OCI-LY1 (cell line): ENCODE data around the gene KRTAP19-3.

Experiments used
- H2AFZ ChIP-seq: fragments of 200-600 bp; sonication (generic), shearing (Covaris generic); 2 replicates; pipeline ENCODE4 v1.6.0; 2014; ENCODE audit warnings: antibody characterized with exemption, mild to moderate bottlenecking, low read length
- H3F3A ChIP-seq: fragments of 200-600 bp; sonication (generic), shearing (Covaris generic); 2 replicates; pipeline ENCODE4 v1.6.0; 2014; ENCODE audit warnings: mild to moderate bottlenecking, antibody characterized with exemption, low read length, moderate library complexity; ENCODE audit not compliant: insufficient read depth
- H3K27ac ChIP-seq: fragments of 200-600 bp; sonication (generic); 2 replicates; pipeline ENCODE4 v1.5.1; 2014; ENCODE audit warnings: low read length, mixed run types, mild to moderate bottlenecking, low read depth; ENCODE audit not compliant: poor library complexity, severe bottlenecking
- H3K27me3 ChIP-seq: fragments of 200-600 bp; sonication (generic); 2 replicates; pipeline ENCODE4 v1.6.0; 2014; ENCODE audit warnings: antibody characterized with exemption, mild to moderate bottlenecking, low read length, moderate library complexity; ENCODE audit not compliant: insufficient read depth
- H3K36me3 ChIP-seq: fragments of 200-600 bp; sonication (generic); 2 replicates; pipeline ENCODE4 v1.6.1; 2014; ENCODE audit warnings: mild to moderate bottlenecking, antibody characterized with exemption, low read length, moderate library complexity, mixed read lengths; ENCODE audit not compliant: insufficient read depth
- H3K4me1 ChIP-seq: fragments of 200-600 bp; sonication (generic); 2 replicates; pipeline ENCODE4 v1.5.1; 2014; ENCODE audit warnings: mild to moderate bottlenecking, low read length, moderate library complexity; ENCODE audit not compliant: insufficient read depth, severe bottlenecking
- H3K4me2 ChIP-seq: fragments of 200-600 bp; sonication (generic), shearing (Covaris generic); 2 replicates; pipeline ENCODE4 v1.6.1; 2014; ENCODE audit warnings: low read length
- H3K4me3 ChIP-seq: fragments of 200-600 bp; sonication (generic); 2 replicates; pipeline ENCODE4 v1.5.1; 2014; ENCODE audit warnings: low read length, low read depth, mild to moderate bottlenecking, mixed read lengths; ENCODE audit not compliant: poor library complexity, severe bottlenecking
- H3K79me2 ChIP-seq: fragments of 200-600 bp; shearing (Covaris generic); 2 replicates; pipeline ENCODE4 v1.6.1; 2016; ENCODE audit warnings: mixed run types, low read length, mixed read lengths; ENCODE audit not compliant: insufficient read depth
- H3K9ac ChIP-seq: fragments of 200-600 bp; sonication (generic), shearing (Covaris generic); 2 replicates; pipeline ENCODE4 v1.6.1; 2014; ENCODE audit warnings: mild to moderate bottlenecking, low read length, mixed read lengths
- H3K9me2 ChIP-seq: fragments of 200-600 bp; sonication (generic), shearing (Covaris generic); 2 replicates; pipeline ENCODE4 v1.6.1; 2014; ENCODE audit warnings: low read depth, mild to moderate bottlenecking, low read length, mixed read lengths
- H3K9me3 ChIP-seq: fragments of 200-600 bp; shearing (Covaris generic); 2 replicates; pipeline ENCODE4 v1.6.1; 2014; ENCODE audit warnings: low read length, mixed read lengths
- H4K20me1 ChIP-seq: fragments of 200-600 bp; sonication (generic), shearing (Covaris generic); 2 replicates; pipeline ENCODE4 v1.6.0; 2016; ENCODE audit warnings: mild to moderate bottlenecking, low read length; ENCODE audit not compliant: insufficient read depth
- EZH2 ChIP-seq: fragments of 200-600 bp; sonication (generic), shearing (Covaris generic); IDR thresholded peaks from 2 replicates; pipeline ENCODE4 v1.8.0; 2017; ENCODE audit warnings: borderline replicate concordance, mixed run types, mild to moderate bottlenecking, antibody characterized with exemption, low read length, moderate library complexity, mixed read lengths
- TF ChIP-seq, protein P1 (sequence below): fragments of 200-600 bp; sonication (generic), shearing (Covaris generic); IDR thresholded peaks from 2 replicates; pipeline ENCODE4 v1.5.1; 2017; ENCODE audit warnings: mild to moderate bottlenecking, antibody characterized with exemption, low read length, moderate library complexity, mixed read lengths

KRTAP19-3 gene

DNA sequence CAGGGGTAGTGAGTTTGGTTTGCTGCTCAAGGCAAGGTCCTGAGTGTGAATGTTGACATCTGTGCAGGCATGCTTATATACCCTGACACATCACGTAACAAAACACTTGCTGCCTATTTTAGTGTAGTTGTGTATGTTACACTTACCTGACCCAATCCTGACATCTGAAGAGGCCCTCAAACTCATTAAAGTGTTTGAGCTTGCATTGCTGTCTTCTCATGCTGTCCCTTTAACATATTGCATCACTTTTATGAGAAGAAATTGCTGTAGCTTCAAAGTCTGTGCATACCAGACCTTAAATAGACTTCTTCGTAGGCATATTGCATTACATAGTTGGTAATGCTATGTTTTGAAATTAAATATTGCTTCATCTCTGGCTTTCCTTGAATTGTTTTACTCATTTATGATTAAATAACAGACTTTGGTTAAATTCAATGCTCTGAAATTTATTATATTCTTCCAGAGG, at the start of gene KRTAP19-3:
Gene KRTAP19-3 (minus strand): TSS at position 51 of the 466 bp plus-strand sequence. CDS start 56 bp downstream, outside the sequence.
- H3K27me3 ChIP-seq: no peaks in the 10 kb centered on the region
- no peaks in the 10 kb centered on the region for H3K9me2 ChIP-seq
- no peak within 1 kb of the TSS for H3K9ac ChIP-seq
- H3K9me3 ChIP-seq: no peaks in the 10 kb centered on the region
- no peaks in the 10 kb centered on the region for H4K20me1 ChIP-seq
- H3K4me1 ChIP-seq: no peaks in the 10 kb centered on the region
- no peak within 1 kb of the TSS for H3K4me3 ChIP-seq
- H2AFZ ChIP-seq: no peak within 1 kb of the TSS
- no peaks in the 10 kb centered on the region for H3K79me2 ChIP-seq
- no peaks in the 10 kb centered on the region for H3K36me3 ChIP-seq
- H3F3A ChIP-seq: no peaks in the 10 kb centered on the region
- H3K27ac ChIP-seq: no peak within 1 kb of the TSS
- H3K4me2 ChIP-seq: no peak within 1 kb of the TSS
- TF ChIP-seq, protein P1, sequence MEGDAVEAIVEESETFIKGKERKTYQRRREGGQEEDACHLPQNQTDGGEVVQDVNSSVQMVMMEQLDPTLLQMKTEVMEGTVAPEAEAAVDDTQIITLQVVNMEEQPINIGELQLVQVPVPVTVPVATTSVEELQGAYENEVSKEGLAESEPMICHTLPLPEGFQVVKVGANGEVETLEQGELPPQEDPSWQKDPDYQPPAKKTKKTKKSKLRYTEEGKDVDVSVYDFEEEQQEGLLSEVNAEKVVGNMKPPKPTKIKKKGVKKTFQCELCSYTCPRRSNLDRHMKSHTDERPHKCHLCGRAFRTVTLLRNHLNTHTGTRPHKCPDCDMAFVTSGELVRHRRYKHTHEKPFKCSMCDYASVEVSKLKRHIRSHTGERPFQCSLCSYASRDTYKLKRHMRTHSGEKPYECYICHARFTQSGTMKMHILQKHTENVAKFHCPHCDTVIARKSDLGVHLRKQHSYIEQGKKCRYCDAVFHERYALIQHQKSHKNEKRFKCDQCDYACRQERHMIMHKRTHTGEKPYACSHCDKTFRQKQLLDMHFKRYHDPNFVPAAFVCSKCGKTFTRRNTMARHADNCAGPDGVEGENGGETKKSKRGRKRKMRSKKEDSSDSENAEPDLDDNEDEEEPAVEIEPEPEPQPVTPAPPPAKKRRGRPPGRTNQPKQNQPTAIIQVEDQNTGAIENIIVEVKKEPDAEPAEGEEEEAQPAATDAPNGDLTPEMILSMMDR: no peak
- no peak for TF ChIP-seq EZH2

DNA sequence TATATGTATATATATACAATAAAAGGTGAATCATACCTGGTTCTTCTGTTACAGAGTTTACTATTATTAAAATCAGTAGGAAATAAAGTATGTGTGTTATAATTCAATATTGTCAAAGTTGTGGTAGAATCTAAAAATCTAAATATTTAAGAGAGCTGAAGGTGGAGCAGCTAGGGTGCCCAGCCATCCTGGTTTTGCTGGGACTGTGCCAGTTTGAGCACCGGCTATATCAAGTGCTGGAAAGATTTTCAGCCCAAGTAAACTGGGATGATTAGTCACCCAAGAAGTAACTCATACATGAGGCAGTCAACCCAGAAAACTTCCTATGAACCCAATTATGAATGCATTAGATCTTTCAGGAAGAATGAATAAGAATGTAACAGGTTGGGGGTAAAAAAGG, 27.1 kb upstream of the KRTAP19-3 start:
- Histone ChIP-seq H3K27ac (no peak overlapping the region), H3K36me3 (no peaks in the 10 kb centered on the region)
- TF ChIP-seq, protein P1: no peak
- no peak for TF ChIP-seq EZH2

DNA sequence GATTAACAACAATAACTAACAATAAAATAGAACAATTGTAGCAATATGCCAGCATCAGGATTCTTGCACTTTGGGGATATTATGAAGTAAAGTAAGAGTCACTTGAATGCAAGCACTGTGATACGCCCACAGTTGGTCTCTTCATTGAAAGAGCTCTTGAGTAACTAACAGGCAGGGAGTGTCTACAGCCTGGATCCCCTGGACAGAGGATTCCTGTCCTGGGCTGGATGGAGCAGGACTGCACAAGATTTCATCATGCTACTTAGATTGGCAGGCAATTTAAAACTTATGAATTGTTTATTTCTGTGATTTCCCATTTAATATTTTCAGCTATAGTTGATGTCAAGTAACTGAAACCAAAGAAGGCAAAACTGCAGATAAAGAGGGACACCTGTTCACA, 23.9 kb upstream of the KRTAP19-3 start:
- no peak overlapping the region for H3K4me3 ChIP-seq
- no peaks in the 10 kb centered on the region for H3K27me3 ChIP-seq
- no peaks in the 10 kb centered on the region for H3K4me1 ChIP-seq
- no peaks in the 10 kb centered on the region for H3F3A ChIP-seq
- TF ChIP-seq EZH2: no peak
- TF ChIP-seq, protein P1: no peak
- H3K9me2 ChIP-seq: no peaks in the 10 kb centered on the region
- H3K27ac ChIP-seq: no peak overlapping the region
- no peak overlapping the region for H3K9ac ChIP-seq
- no peaks in the 10 kb centered on the region for H3K79me2 ChIP-seq
- H3K4me2 ChIP-seq: no peak overlapping the region
- H3K36me3 ChIP-seq: no peaks in the 10 kb centered on the region
- no peak overlapping the region for H2AFZ ChIP-seq
- no peaks in the 10 kb centered on the region for H4K20me1 ChIP-seq
- no peaks in the 10 kb centered on the region for H3K9me3 ChIP-seq

More for the DNA sequence above, 27.1 kb upstream of the KRTAP19-3 start:
- Histone ChIP-seq H3K27me3 (no peaks in the 10 kb centered on the region), H3K9ac (no peak overlapping the region), H3K4me1 (no peaks in the 10 kb centered on the region), H2AFZ (no peak overlapping the region), H4K20me1 (no peaks in the 10 kb centered on the region), H3F3A (no peaks in the 10 kb centered on the region), H3K4me2 (no peak overlapping the region), H3K9me2 (no peaks in the 10 kb centered on the region), H3K4me3 (no peak overlapping the region), H3K9me3 (no peaks in the 10 kb centered on the region), H3K79me2 (no peaks in the 10 kb centered on the region)
